H9 (cell line): ENCODE results near the gene CACNB2. TPM values are rescaled to one million over a fixed set of nuclear protein-coding genes. Genes with fewer than 3 reads are reported as not detected.

Experiments
- DNase-seq: peaks from one replicate; pipeline ENCODE4 v3.0.0-alpha.2; 2017
- H2AFZ ChIP-seq: one replicate; pipeline ENCODE4 v1.6.1; 2013; ENCODE audit warnings: mild to moderate bottlenecking, low read length, control low read depth, moderate library complexity
- H2AK5ac ChIP-seq: 2 replicates; pipeline ENCODE4 v1.6.1; 2013; ENCODE audit warnings: low read length, control low read depth, mixed read lengths; ENCODE audit not compliant: insufficient read length
- H2BK120ac ChIP-seq: one replicate; pipeline ENCODE4 v1.6.1; 2013; ENCODE audit warnings: low read depth, mild to moderate bottlenecking, low read length, control low read depth, inconsistent platforms; ENCODE audit not compliant: poor library complexity, severe bottlenecking
- H2BK12ac ChIP-seq: 2 replicates; pipeline ENCODE4 v1.6.1; 2013; ENCODE audit warnings: low read length, control low read depth, mixed read lengths, low read depth; ENCODE audit not compliant: insufficient read length
- H2BK15ac ChIP-seq: 2 replicates; pipeline ENCODE4 v1.6.1; 2013; ENCODE audit warnings: low read depth, low read length, control low read depth
- H2BK20ac ChIP-seq: one replicate; pipeline ENCODE4 v1.6.1; 2013; ENCODE audit warnings: low read depth, mild to moderate bottlenecking, low read length, control low read depth, inconsistent platforms; ENCODE audit not compliant: poor library complexity, severe bottlenecking
- H2BK5ac ChIP-seq: 2 replicates; pipeline ENCODE4 v1.6.1; 2013; ENCODE audit warnings: low read length, control low read depth, mixed read lengths; ENCODE audit not compliant: insufficient read length
- H3K14ac ChIP-seq: 2 replicates; pipeline ENCODE4 v1.6.1; 2013; ENCODE audit warnings: low read length, control low read depth; ENCODE audit not compliant: insufficient read depth
- H3K18ac ChIP-seq: 2 replicates; pipeline ENCODE4 v1.6.1; 2013; ENCODE audit warnings: low read depth, mild to moderate bottlenecking, mixed read lengths, low read length, control low read depth; ENCODE audit not compliant: insufficient read length
- H3K23ac ChIP-seq: 2 replicates; pipeline ENCODE4 v1.6.1; 2013; ENCODE audit warnings: low read length, control low read depth, mixed read lengths, low read depth; ENCODE audit not compliant: insufficient read length
- H3K23me2 ChIP-seq: 2 replicates; pipeline ENCODE4 v1.6.1; 2013; ENCODE audit warnings: low read depth, mild to moderate bottlenecking, mixed read lengths, low read length, control low read depth; ENCODE audit not compliant: insufficient read length, poor library complexity, severe bottlenecking
- H3K27ac ChIP-seq: 2 replicates; pipeline ENCODE4 v1.5.1; 2013; ENCODE audit warnings: low read length, control low read depth, mixed read lengths, low read depth; ENCODE audit not compliant: insufficient read length
- H3K27me3 ChIP-seq: 2 replicates; pipeline ENCODE4 v1.6.1; 2013; ENCODE audit warnings: low read length, control low read depth, inconsistent platforms; ENCODE audit not compliant: insufficient read depth
- H3K4ac ChIP-seq: 2 replicates; pipeline ENCODE4 v1.6.1; 2013; ENCODE audit warnings: low read depth, mild to moderate bottlenecking, control low read depth, inconsistent platforms, low read length, moderate library complexity
- H3K4me1 ChIP-seq: 2 replicates; pipeline ENCODE4 v1.6.1; 2013; ENCODE audit warnings: low read length, control low read depth, inconsistent platforms; ENCODE audit not compliant: insufficient read depth
- H3K4me2 ChIP-seq: 2 replicates; pipeline ENCODE4 v1.6.1; 2013; ENCODE audit warnings: low read length, control low read depth, mixed read lengths; ENCODE audit not compliant: insufficient read length, insufficient read depth
- H3K56ac ChIP-seq: 2 replicates; pipeline ENCODE4 v1.6.1; 2013; ENCODE audit warnings: low read depth, mild to moderate bottlenecking, mixed read lengths, low read length, control low read depth; ENCODE audit not compliant: insufficient read length
- H3K79me1 ChIP-seq: 2 replicates; pipeline ENCODE4 v1.6.1; 2013; ENCODE audit warnings: low read depth, mild to moderate bottlenecking, moderate library complexity, low read length, control low read depth, inconsistent platforms; ENCODE audit not compliant: insufficient read depth, poor library complexity, severe bottlenecking
- H3K79me2 ChIP-seq: 2 replicates; pipeline ENCODE4 v1.6.1; 2013; ENCODE audit warnings: low read length, control low read depth, inconsistent platforms; ENCODE audit not compliant: insufficient read depth
- H3K9ac ChIP-seq: 2 replicates; pipeline ENCODE4 v1.6.1; 2013; ENCODE audit warnings: low read length, control low read depth, mixed read lengths; ENCODE audit not compliant: insufficient read length; ENCODE audit errors: extremely low read depth
- H3K9me3 ChIP-seq: one replicate; pipeline ENCODE4 v1.6.1; 2013; ENCODE audit warnings: low read depth, low read length, inconsistent platforms; ENCODE audit not compliant: control insufficient read depth
- H3T11ph ChIP-seq: one replicate; pipeline ENCODE4 v1.6.1; 2013; ENCODE audit warnings: mild to moderate bottlenecking, low read length, control low read depth, inconsistent platforms
- H4K20me1 ChIP-seq: one replicate; pipeline ENCODE4 v1.6.1; 2013; ENCODE audit not compliant: control insufficient read depth, insufficient read length, insufficient read depth
- H4K5ac ChIP-seq: 2 replicates; pipeline ENCODE4 v1.6.1; 2013; ENCODE audit warnings: low read depth, mild to moderate bottlenecking, mixed read lengths, low read length, control low read depth; ENCODE audit not compliant: insufficient read length
- H4K8ac ChIP-seq: replicated peaks from 2 replicates; pipeline ENCODE4 v1.6.1; 2013; ENCODE audit warnings: low read length, control low read depth, mixed read lengths, low read depth; ENCODE audit not compliant: insufficient read length
- H4K91ac ChIP-seq: 2 replicates; pipeline ENCODE4 v1.6.1; 2013; ENCODE audit warnings: low read depth, mild to moderate bottlenecking, moderate library complexity, mixed read lengths, low read length, control low read depth; ENCODE audit not compliant: insufficient read length
- H3K27ac Mint-ChIP-seq, 3 experiments: 2 replicates in 2 of 3; 3 replicates in 1 of 3; pipeline ENCODE4 v1.8.0; 2020 to 2021; ENCODE audit warnings: mixed read lengths in 3 of 3, mild to moderate bottlenecking in 1 of 3, moderate library complexity in 1 of 3
- H3K27me3 Mint-ChIP-seq: 2 replicates; pipeline ENCODE4 v1.8.0; 2021; ENCODE audit warnings: low read depth, mild to moderate bottlenecking, moderate library complexity, mixed read lengths
- H3K36me3 Mint-ChIP-seq, 3 experiments: 2 replicates in 2 of 3; 3 replicates in 1 of 3; pipeline ENCODE4 v1.8.0; 2020 to 2021; ENCODE audit warnings: low read depth in 3 of 3, mixed read lengths in 3 of 3; ENCODE audit not compliant: insufficient read depth in 1 of 3
- H3K4me1 Mint-ChIP-seq, 2 experiments: 2 replicates each; pipeline ENCODE4 v1.8.0; 2020; ENCODE audit warnings: mixed read lengths in 2 of 2
- H3K4me3 Mint-ChIP-seq, 2 experiments: 2 replicates in 1 of 2; 3 replicates in 1 of 2; pipeline ENCODE4 v1.8.0; 2020 to 2021; ENCODE audit warnings: mild to moderate bottlenecking in 2 of 2, mixed read lengths in 2 of 2, moderate library complexity in 1 of 2
- H3K9me3 Mint-ChIP-seq, 2 experiments: 2 replicates in 1 of 2; 3 replicates in 1 of 2; pipeline ENCODE4 v1.8.0; 2020; ENCODE audit warnings: mild to moderate bottlenecking in 2 of 2, mixed read lengths in 2 of 2, moderate library complexity in 1 of 2
- WGBS: extraction: QIAGEN DNeasy Blood & Tissue Kit; methylation state at CpG from one replicate; pipeline ENCODE4 v1.1.7; 2013; ENCODE audit warnings: missing lambda C conversion rate, low lambda C conversion rate, mixed read lengths; ENCODE audit not compliant: insufficient read length; ENCODE audit errors: extremely low coverage; 5-methylcytosine and 5-hydroxymethylcytosine counted together
- total RNA-seq: library from RNA; stranded (reverse); gene quantifications from 2 replicates; pipeline ENCODE4 v1.2.1, GENCODE V29; 2021
- TF ChIP-seq, protein P1 (sequence below): fragments of 200-600 bp; sonication (generic); conservative IDR thresholded peaks from 3 replicates; pipeline ENCODE4 v1.8.0; 2021; ENCODE audit warnings: antibody characterized with exemption, mild to moderate bottlenecking

Gene CACNB2
- total RNA-seq, 1 experiment from 2014 or later, result 2.6 TPM

DNA sequence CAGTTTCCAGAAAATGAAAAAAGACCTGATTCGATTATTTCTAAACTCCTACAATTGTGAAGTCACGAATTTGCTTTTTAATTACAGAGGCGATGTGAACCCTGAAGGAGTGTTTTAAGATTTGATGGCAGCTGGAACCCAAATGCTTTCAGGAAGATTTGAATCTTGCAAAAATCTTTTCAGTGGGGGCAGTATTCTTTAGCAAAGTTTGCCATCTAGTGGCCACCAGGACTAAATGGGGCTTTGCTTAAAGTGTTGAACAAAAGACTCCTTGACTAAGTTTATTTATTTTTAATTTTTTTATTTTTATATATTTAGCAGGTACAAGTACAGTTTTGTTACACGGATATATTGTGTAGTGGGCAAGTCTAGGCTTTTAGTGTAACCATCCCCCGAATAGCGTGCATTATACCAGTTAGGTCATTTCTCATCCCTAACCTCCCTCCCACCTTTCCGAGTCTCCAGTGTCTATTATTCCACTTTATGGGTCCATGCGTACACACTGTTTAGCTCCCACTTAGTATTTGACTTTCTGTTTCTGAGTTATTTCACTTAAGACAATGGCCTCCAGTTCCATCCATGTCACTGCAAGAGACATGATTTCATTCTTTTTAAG lies 98.8 kb downstream of the CACNB2 start:
- Histone ChIP-seq H3K14ac (no peak overlapping the region), H3K18ac (no peak overlapping the region), H4K5ac (no peak overlapping the region), H2BK120ac (no peak overlapping the region), H3K4me2 (no peak overlapping the region), H4K91ac (no peak overlapping the region), H3K79me2 (no peaks in the 10 kb centered on the region), H3K23ac (no peak overlapping the region), H2BK20ac (no peak overlapping the region), H2AFZ (no peak overlapping the region), H3K4me1 (no peaks in the 10 kb centered on the region), H2AK5ac (no peak overlapping the region), H3K27me3 (no peaks in the 10 kb centered on the region), H3K56ac (no peak overlapping the region), H3K23me2 (no peaks in the 10 kb centered on the region), H2BK15ac (no peak overlapping the region), H4K20me1 (no peaks in the 10 kb centered on the region), H2BK12ac (no peak overlapping the region), H3K9ac (no peak overlapping the region), H3K27ac (no peak overlapping the region), H3K4ac (no peak overlapping the region), H3K9me3 (no peaks in the 10 kb centered on the region), H3K79me1 (no peaks in the 10 kb centered on the region), H4K8ac (no peak overlapping the region), H3T11ph (no peak overlapping the region), H2BK5ac (no peak overlapping the region)
- WGBS, result no CpG with 5 or more reads among the region's 8 CpGs
- Mint-ChIP-seq H3K27me3 (no peaks in the 10 kb centered on the region), H3K4me3 (no peak overlapping the region), H3K27ac (no peak overlapping the region; a peak in 1 of 7 replicates), H3K9me3 (peaks cover 6 to 7% of the 10 kb centered on the region in 2 experiments; a peak in 2 of 5 replicates), H3K36me3 (peaks cover 2 to 9% (median 7%) of the 10 kb centered on the region in 3 experiments; a peak in 5 of 7 replicates), H3K4me1 (peaks cover 16 to 23% of the 10 kb centered on the region in 2 experiments)
- TF ChIP-seq, protein P1, sequence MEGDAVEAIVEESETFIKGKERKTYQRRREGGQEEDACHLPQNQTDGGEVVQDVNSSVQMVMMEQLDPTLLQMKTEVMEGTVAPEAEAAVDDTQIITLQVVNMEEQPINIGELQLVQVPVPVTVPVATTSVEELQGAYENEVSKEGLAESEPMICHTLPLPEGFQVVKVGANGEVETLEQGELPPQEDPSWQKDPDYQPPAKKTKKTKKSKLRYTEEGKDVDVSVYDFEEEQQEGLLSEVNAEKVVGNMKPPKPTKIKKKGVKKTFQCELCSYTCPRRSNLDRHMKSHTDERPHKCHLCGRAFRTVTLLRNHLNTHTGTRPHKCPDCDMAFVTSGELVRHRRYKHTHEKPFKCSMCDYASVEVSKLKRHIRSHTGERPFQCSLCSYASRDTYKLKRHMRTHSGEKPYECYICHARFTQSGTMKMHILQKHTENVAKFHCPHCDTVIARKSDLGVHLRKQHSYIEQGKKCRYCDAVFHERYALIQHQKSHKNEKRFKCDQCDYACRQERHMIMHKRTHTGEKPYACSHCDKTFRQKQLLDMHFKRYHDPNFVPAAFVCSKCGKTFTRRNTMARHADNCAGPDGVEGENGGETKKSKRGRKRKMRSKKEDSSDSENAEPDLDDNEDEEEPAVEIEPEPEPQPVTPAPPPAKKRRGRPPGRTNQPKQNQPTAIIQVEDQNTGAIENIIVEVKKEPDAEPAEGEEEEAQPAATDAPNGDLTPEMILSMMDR, result peak; percentile 85
- no peak for DNase-seq
